Smooth muscle cell (in vitro differentiated cells): ENCODE results near the gene DOCK8. TPM values are rescaled to one million over a fixed set of nuclear protein-coding genes. Genes with fewer than 3 reads are reported as not detected.

ENCODE experiments used
- DNase-seq: peaks from one replicate; lab custom pipeline; 2025; ENCODE audit not compliant: unreplicated experiment; lab: John Stamatoyannopoulos, UW
- H2AFZ ChIP-seq: fragments of 200-600 bp; sonication (generic); 2 replicates; pipeline ENCODE4 v1.6.0; 2016; ENCODE audit warnings: antibody characterized with exemption, low read depth, mild to moderate bottlenecking
- H3F3A ChIP-seq: fragments of 200-600 bp; sonication (generic); 2 replicates; pipeline ENCODE4 v1.6.0; 2017; ENCODE audit warnings: antibody characterized with exemption, low read depth
- H3K27ac ChIP-seq: fragments of 200-600 bp; sonication (generic); 2 replicates; pipeline ENCODE4 v1.5.1; 2016; ENCODE audit warnings: low read depth, mild to moderate bottlenecking
- H3K27me3 ChIP-seq: fragments of 200-600 bp; sonication (generic); 2 replicates; pipeline ENCODE4 v1.6.1; 2016; ENCODE audit warnings: low read depth, mild to moderate bottlenecking
- H3K36me3 ChIP-seq: fragments of 200-600 bp; sonication (generic); 2 replicates; pipeline ENCODE4 v1.5.1; 2016; ENCODE audit warnings: low read depth
- H3K4me1 ChIP-seq: fragments of 200-600 bp; sonication (generic); 2 replicates; pipeline ENCODE4 v1.5.1; 2016; ENCODE audit warnings: low read depth
- H3K4me2 ChIP-seq: fragments of 200-600 bp; sonication (generic); 2 replicates; pipeline ENCODE4 v1.6.0; 2016; ENCODE audit warnings: mild to moderate bottlenecking
- H3K4me3 ChIP-seq: fragments of 200-600 bp; sonication (generic); 2 replicates; pipeline ENCODE4 v1.5.1; 2016; ENCODE audit warnings: mild to moderate bottlenecking
- H3K79me2 ChIP-seq: fragments of 200-600 bp; sonication (generic); 2 replicates; pipeline ENCODE4 v1.6.0; 2016; ENCODE audit warnings: low read depth, mild to moderate bottlenecking
- H3K9ac ChIP-seq: fragments of 200-600 bp; sonication (generic); 2 replicates; pipeline ENCODE4 v1.6.0; 2016; ENCODE audit warnings: low read depth
- H3K9me3 ChIP-seq: fragments of 200-600 bp; sonication (generic); replicated peaks from 2 replicates; pipeline ENCODE4 v1.5.1; 2016; ENCODE audit warnings: low read depth
- H4K20me1 ChIP-seq: fragments of 200-600 bp; sonication (generic); 2 replicates; pipeline ENCODE4 v1.6.0; 2016; ENCODE audit warnings: low read depth
- WGBS: methylation state at CpG from one replicate; pipeline ENCODE4 v1.1.7; 2016; ENCODE audit warnings: low lambda C conversion rate; 5-methylcytosine and 5-hydroxymethylcytosine counted together
- polyA plus RNA-seq: library from polyadenylated mRNA; unstranded; fragments of >200 nt; fragmentation: Nextera tagmentation; extraction: Ambion mirVana; gene quantifications from 2 replicates; pipeline ENCODE4 v1.2.1, GENCODE V29; 2016
- total RNA-seq: library from RNA; depleted of rRNA; stranded (reverse); fragments of >200 nt; gene quantifications from 2 replicates; pipeline ENCODE4 v1.2.3, GENCODE V29; 2014
- TF ChIP-seq, protein P1 (sequence below): fragments of 200-600 bp; sonication (generic); IDR thresholded peaks from 2 replicates; pipeline ENCODE4 v1.5.1; 2017; ENCODE audit warnings: borderline replicate concordance, mild to moderate bottlenecking, antibody characterized with exemption; ENCODE audit not compliant: insufficient read depth, poor library complexity, severe bottlenecking

DOCK8 gene
- total and polyA plus RNA-seq, 2 experiments from 2014 or later, result 0.18 to 4.9 TPM

DNA sequence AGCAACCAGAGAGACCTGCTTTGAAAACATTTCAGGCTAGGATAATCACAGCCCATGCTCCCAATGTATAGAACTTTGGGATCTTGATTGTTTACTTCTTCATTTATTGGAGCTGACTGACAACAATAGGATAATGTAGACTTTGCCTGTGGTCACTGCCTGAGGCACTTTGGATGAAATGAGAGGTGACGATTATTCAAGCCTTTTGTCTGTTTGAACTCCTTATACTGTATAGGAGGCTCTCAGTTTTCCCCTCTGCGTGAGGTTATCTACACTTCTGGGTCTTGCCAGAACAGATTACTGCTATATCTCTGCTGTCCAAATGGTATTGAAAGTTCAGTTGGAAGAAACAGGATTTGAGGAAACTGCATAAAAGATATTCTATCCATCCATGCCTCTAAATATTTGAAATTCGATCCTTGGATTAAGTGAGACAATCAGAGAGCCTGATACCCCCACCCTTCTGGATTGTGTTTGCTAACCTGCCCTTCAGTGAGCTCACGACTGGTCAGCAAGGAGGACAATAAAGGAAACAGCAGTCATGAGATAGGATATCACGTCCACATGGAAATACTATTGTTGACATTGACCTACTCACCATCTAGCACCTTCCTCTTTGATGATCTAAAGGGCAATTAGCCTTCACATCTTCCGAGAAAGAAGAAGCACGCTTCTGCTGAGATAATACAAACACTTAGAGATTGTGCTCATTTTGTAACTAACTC lies 98.1 kb downstream of the DOCK8 start:
- H3K79me2 ChIP-seq, result no peaks in the 10 kb centered on the region
- TF ChIP-seq, protein P1, sequence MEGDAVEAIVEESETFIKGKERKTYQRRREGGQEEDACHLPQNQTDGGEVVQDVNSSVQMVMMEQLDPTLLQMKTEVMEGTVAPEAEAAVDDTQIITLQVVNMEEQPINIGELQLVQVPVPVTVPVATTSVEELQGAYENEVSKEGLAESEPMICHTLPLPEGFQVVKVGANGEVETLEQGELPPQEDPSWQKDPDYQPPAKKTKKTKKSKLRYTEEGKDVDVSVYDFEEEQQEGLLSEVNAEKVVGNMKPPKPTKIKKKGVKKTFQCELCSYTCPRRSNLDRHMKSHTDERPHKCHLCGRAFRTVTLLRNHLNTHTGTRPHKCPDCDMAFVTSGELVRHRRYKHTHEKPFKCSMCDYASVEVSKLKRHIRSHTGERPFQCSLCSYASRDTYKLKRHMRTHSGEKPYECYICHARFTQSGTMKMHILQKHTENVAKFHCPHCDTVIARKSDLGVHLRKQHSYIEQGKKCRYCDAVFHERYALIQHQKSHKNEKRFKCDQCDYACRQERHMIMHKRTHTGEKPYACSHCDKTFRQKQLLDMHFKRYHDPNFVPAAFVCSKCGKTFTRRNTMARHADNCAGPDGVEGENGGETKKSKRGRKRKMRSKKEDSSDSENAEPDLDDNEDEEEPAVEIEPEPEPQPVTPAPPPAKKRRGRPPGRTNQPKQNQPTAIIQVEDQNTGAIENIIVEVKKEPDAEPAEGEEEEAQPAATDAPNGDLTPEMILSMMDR, result no peak
- H3K9me3 ChIP-seq, result no peaks in the 10 kb centered on the region
- H3K36me3 ChIP-seq, result no peaks in the 10 kb centered on the region
- H3K4me1 ChIP-seq, result peaks cover 11% of the 10 kb centered on the region
- 83% methylated on average over 7 of the region's 7 CpGs for WGBS
- no peak overlapping the region for H3K4me2 ChIP-seq
- no peak overlapping the region for H3K4me3 ChIP-seq
- H3K27ac ChIP-seq, result no peak overlapping the region
- no peaks in the 10 kb centered on the region for H4K20me1 ChIP-seq
- H2AFZ ChIP-seq, result no peak overlapping the region
- no peaks in the 10 kb centered on the region for H3K27me3 ChIP-seq
- no peak for DNase-seq
- no peak overlapping the region for H3K9ac ChIP-seq
- H3F3A ChIP-seq, result no peaks in the 10 kb centered on the region

DNA sequence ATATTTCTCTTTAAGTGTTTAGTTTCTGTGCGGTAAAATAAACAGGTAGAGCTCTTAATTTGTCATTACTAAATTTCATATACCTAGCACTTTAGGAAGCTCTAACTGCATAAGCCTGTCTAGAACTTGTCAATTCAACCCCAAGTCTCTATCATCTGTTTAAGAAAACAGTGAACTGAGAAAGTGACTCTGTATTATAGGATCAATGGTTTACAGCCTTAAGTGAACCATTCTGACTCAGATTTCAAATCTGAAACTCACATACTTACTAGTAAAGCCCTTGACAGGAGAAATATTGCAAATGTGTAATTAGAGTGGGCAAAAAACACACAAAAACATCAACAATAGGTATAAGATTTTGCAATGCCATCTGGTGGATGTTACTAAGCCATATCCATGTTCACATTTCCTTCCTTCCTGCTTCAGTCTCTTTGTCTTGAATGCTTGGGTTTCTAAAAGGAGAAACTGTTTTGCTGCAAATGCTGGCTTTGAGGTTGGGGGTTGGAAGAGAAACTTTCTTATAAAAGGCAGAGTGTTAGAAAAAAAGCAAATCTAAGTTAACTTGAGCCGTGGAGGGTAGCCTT lies 101.8 kb downstream of the DOCK8 start:
- no peaks in the 10 kb centered on the region for H4K20me1 ChIP-seq
- TF ChIP-seq, protein P1, result no peak

DNA sequence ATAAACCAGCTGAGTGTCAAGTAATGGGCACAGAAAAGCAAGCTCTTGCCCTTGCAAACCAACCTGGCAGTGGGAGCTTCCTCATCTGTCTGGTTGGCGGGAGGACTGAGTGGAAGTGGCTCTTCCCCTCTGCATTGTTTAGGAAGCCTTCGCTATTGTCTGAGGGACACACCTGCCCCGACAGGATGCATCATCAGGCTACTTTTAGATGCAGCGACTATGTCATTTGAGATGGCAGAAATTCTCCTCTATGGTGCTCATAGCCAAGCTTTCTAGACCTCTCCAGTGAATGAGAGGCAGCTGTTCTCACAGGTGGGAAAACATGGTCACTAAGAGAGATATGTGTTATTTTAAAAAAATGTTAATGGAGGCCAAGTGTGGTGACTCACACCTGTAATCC lies 104.0 kb downstream of the DOCK8 start:
- no peak overlapping the region for H3K27ac ChIP-seq
- no peak overlapping the region for H3K9ac ChIP-seq
- TF ChIP-seq, protein P1, result no peak
- no peaks in the 10 kb centered on the region for H4K20me1 ChIP-seq
- H3K36me3 ChIP-seq, result no peaks in the 10 kb centered on the region
- 85% methylated on average over 4 of the region's 4 CpGs for WGBS
- H3F3A ChIP-seq, result no peaks in the 10 kb centered on the region
- no peaks in the 10 kb centered on the region for H3K79me2 ChIP-seq
- no peak overlapping the region for H3K4me3 ChIP-seq
- H3K4me1 ChIP-seq, result no peaks in the 10 kb centered on the region
- no peaks in the 10 kb centered on the region for H3K27me3 ChIP-seq
- no peaks in the 10 kb centered on the region for H3K9me3 ChIP-seq
- H2AFZ ChIP-seq, result no peak overlapping the region
- H3K4me2 ChIP-seq, result no peak overlapping the region
- DNase-seq, result no peak

More for the DNA sequence above, 101.8 kb downstream of the DOCK8 start:
- Histone ChIP-seq H2AFZ (no peak overlapping the region), H3K9ac (no peak overlapping the region), H3K4me1 (peaks cover 11% of the 10 kb centered on the region), H3K4me3 (no peak overlapping the region), H3F3A (no peaks in the 10 kb centered on the region), H3K4me2 (no peak overlapping the region), H3K36me3 (no peaks in the 10 kb centered on the region), H3K9me3 (no peaks in the 10 kb centered on the region), H3K27me3 (no peaks in the 10 kb centered on the region), H3K27ac (no peak overlapping the region), H3K79me2 (no peaks in the 10 kb centered on the region)
- 85% methylated on average over 2 of the region's 2 CpGs for WGBS
- no peak for DNase-seq
